Colonic mucosa (tissue), 4 donors: ENCODE data around the gene LAPTM5. TPM values are rescaled to one million over a fixed set of nuclear protein-coding genes. Genes with fewer than 3 reads are reported as not detected.

Experiments
- DNase-seq: peaks from one replicate; pipeline ENCODE4 v3.0.0-alpha.2; 2020
- H3K27ac ChIP-seq: fragments of 200-600 bp; one replicate; pipeline ENCODE4 v1.8.0; 2021
- H3K27me3 ChIP-seq: fragments of 200-600 bp; one replicate; pipeline ENCODE4 v1.8.0; 2021
- H3K36me3 ChIP-seq: fragments of 200-600 bp; one replicate; pipeline ENCODE4 v1.8.0; 2021
- H3K4me1 ChIP-seq: fragments of 200-600 bp; one replicate; pipeline ENCODE4 v1.8.0; 2021; ENCODE audit warnings: mild to moderate bottlenecking
- H3K4me3 ChIP-seq: fragments of 200-600 bp; one replicate; pipeline ENCODE4 v1.8.0; 2021
- H3K9ac ChIP-seq, 2 donors: one replicate each; pipeline ENCODE4 v1.7.0; 2013; ENCODE audit warnings: control low read depth in 2 of 2, low read depth in 2 of 2, low read length in 2 of 2
- H3K9me3 ChIP-seq: fragments of 200-600 bp; one replicate; pipeline ENCODE4 v1.8.0; 2021
- intact Hi-C: fragments of 100-400 bp; cut with DNase I; formaldehyde crosslinking; loops from one replicate; pipeline ENCODE4 v1.14.1; 2022
- total RNA-seq, 2 donors: library from RNA; stranded (reverse); fragmentation: NEBNext Ultra II Directional in 1 of 2; extraction: Animal tissue kit (Norgen Biotek cat#: 25700) in 1 of 2; gene quantifications; one replicate each; pipeline ENCODE4 v1.2.1, GENCODE V29; 2021
- TF ChIP-seq, protein P1 (sequence below): fragments of 200-600 bp; IDR thresholded peaks from one replicate; pipeline ENCODE4 v1.8.0; 2022; ENCODE audit warnings: antibody characterized with exemption, mild to moderate bottlenecking
- donor health status: healthy.
- donor health status: DM: no; HTN: no; CAD: no.
- donor health status: DM: no; HTN: no; CAD: no.

LAPTM5 gene
- total RNA-seq, 2 donors from 2014 or later = 15.8 to 41.0 TPM

DNA sequence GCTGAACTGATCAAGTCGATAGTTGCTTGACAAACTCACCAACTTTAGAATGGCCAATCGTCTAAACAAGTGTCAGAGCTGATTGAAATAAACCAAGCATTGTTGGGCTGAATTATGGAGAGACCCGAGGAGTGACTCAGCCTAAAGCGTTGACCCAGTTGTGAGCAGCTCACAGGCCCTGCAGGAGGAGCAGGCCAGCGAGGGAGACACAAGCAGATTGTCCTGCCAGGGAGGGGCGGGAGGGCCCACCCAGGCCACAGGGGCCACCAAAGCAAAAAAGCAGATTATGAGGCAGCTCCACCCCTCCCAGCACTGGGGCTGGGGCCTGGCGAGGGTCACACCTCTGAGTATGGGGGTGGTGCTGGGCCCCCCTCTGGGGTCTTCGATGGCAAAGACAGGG lies 24.1 kb downstream of the LAPTM5 start:
- Histone ChIP-seq H3K9me3 (no peaks in the 10 kb centered on the region), H3K27ac (no peak overlapping the region), H3K4me3 (no peak overlapping the region), H3K27me3 (no peaks in the 10 kb centered on the region), H3K36me3 (no peaks in the 10 kb centered on the region), H3K4me1 (no peaks in the 10 kb centered on the region), H3K9ac (no peak overlapping the region)
- intact Hi-C loops = no loop called here
- DNase-seq = no peak
- TF ChIP-seq, protein P1, sequence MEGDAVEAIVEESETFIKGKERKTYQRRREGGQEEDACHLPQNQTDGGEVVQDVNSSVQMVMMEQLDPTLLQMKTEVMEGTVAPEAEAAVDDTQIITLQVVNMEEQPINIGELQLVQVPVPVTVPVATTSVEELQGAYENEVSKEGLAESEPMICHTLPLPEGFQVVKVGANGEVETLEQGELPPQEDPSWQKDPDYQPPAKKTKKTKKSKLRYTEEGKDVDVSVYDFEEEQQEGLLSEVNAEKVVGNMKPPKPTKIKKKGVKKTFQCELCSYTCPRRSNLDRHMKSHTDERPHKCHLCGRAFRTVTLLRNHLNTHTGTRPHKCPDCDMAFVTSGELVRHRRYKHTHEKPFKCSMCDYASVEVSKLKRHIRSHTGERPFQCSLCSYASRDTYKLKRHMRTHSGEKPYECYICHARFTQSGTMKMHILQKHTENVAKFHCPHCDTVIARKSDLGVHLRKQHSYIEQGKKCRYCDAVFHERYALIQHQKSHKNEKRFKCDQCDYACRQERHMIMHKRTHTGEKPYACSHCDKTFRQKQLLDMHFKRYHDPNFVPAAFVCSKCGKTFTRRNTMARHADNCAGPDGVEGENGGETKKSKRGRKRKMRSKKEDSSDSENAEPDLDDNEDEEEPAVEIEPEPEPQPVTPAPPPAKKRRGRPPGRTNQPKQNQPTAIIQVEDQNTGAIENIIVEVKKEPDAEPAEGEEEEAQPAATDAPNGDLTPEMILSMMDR = no peak

- no peak overlapping the region for H3K9ac ChIP-seq
- H3K27ac ChIP-seq = no peak overlapping the region
- no peak for DNase-seq
- H3K9me3 ChIP-seq = no peaks in the 10 kb centered on the region
- TF ChIP-seq, protein P1 = no peak
- intact Hi-C loops = no loop called here
- H3K27me3 ChIP-seq = no peaks in the 10 kb centered on the region
- H3K4me3 ChIP-seq = no peak overlapping the region
- H3K36me3 ChIP-seq = no peaks in the 10 kb centered on the region
- no peaks in the 10 kb centered on the region for H3K4me1 ChIP-seq
Observed at GRCh38 chr1:30732277-30732996, 25.1 kb downstream of the LAPTM5 start.

DNA sequence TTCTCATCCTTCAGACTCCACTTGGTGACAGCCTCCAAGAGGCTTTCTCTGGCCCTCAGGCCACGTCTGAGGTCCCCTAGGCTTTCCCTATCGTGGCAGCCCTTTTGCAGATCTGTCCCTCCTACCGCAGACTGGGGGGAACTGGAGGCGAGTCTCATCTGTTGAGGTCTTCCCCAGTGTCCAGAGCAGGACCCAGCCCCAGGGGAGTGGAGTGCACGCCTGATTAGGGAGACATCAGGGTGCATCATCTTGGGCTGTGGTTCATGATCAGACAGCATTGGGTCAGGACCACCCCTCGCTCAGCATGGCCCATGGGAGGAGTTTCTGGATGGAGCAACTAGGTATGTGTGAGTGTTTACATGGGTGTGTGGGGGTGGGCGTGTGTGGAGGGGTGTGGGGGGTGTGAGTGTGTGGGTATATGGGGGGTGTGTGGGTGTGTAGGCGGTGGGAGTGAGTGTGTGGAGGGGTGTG lies 25.7 kb downstream of the LAPTM5 start:
- Histone ChIP-seq H3K4me3 (no peak overlapping the region), H3K9ac (no peak overlapping the region), H3K36me3 (no peaks in the 10 kb centered on the region), H3K4me1 (no peaks in the 10 kb centered on the region), H3K9me3 (no peaks in the 10 kb centered on the region), H3K27ac (no peak overlapping the region), H3K27me3 (no peaks in the 10 kb centered on the region)
- TF ChIP-seq, protein P1 = no peak
- no peak for DNase-seq
- intact Hi-C loops = no loop called here

DNA sequence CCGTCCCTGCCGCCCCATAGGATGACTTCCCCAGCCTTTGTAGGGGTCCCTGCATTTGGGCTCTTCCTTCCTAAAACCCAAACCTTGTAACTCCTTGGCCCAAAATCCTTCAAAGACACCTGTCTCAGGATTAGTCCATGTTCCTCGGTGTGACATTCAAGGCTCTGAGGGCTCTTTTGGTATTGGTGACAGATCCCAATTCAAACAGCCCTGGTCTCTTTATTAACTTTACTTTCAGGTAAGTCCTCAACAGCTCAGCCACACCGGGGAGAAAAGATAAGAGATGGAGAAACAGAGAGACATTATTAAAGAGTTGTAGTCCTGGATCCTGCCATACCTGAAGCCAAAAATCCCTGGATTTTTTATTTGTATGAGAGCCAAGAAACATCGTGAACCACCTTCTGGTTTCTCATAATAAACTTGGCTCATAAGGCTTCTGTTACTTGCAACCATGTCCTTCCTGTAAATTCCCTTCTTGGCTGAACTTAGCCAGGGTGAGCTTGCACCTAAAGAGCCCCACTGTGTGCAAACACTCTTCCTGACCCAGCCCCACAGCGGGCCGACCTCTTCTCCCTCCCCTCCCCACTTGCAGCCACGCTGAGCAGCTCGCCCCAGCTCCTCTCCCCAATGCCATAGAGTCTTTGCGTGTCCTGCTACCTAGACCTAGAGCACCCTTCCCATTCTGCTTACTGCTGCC lies 26.3 kb downstream of the LAPTM5 start:
- intact Hi-C loops = no loop called here
- Histone ChIP-seq H3K27ac (no peak overlapping the region), H3K27me3 (no peaks in the 10 kb centered on the region), H3K36me3 (no peaks in the 10 kb centered on the region), H3K9me3 (no peaks in the 10 kb centered on the region), H3K4me3 (no peak overlapping the region), H3K9ac (no peak overlapping the region), H3K4me1 (no peaks in the 10 kb centered on the region)
- TF ChIP-seq, protein P1 = no peak
- DNase-seq = no peak

DNA sequence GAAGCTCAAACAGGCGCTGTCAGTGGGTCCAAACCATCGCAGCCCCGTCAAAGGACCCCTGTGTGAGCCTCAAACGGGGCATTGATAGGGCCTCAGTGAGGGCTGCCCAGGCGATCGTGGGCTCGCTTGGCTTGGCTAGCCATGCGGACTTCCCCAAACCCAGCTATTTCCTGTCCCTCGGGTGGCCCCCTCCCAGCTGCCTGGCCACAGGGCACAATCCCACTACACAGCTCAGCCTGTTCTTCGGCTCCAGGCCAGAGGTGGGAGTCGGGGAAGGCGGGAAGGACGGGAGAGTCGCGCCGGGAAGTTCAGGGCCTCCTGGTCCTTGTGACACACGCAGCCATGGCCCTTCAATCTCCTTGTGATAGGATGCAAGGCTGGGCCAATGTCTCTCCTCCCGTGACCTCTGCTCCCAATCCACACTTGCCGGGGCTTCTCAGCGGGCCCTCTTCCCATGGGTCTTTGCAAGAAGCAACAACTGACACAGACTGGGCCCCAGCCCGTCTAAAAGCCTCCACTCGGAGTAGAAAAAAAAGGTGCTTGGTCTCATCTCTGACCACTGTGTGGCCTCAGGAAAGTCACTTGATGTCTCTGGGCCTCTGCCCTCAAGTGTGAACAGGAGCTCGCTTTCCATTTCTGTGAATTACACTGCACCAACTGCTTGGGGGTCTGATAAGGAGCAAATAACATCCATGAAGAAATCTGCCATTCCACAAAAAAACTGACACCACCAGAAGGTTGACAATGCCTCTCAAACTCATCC lies 27.0 kb downstream of the LAPTM5 start:
- Histone ChIP-seq H3K9ac (no peak overlapping the region), H3K4me3 (no peak overlapping the region), H3K36me3 (no peaks in the 10 kb centered on the region), H3K9me3 (no peaks in the 10 kb centered on the region), H3K27ac (no peak overlapping the region), H3K4me1 (no peaks in the 10 kb centered on the region), H3K27me3 (no peaks in the 10 kb centered on the region)
- intact Hi-C loops = no loop called here
- no peak for DNase-seq
- TF ChIP-seq, protein P1 = no peak
